ENCODE data around the gene ATP13A1.

- TF ChIP-seq CTCF (conservative IDR thresholded peaks at IDR 0.05) = no peak
- no peak for TF ChIP-seq EZH2 (IDR thresholded peaks at IDR 0.05; ENCODE audit: low read depth)
Measured at GRCh38 chr19:19653597-19654147, 9.8 kb downstream of the ATP13A1 start.
